Heart right ventricle (tissue), 16 donors: ENCODE data around the gene MYL6. TPM values are rescaled to one million over a fixed set of nuclear protein-coding genes. Genes with fewer than 3 reads are reported as not detected.
A peak's percentile ranks its signal among the peaks of the same experiment; 100 is the strongest.

Experiments used
- ATAC-seq, 8 donors: fragments of 200-7000 bp; cut with Tn5 transposase; one replicate each; pipeline ENCODE4 v1.9.1; 2020; ENCODE audit warnings: mild to moderate bottlenecking in 8 of 8, moderate library complexity in 8 of 8, moderate number of reproducible peaks in 1 of 8
- DNase-seq, 2 donors: peaks; one replicate each; pipeline ENCODE4 v3.0.0-alpha.2; 2020
- H3K27ac ChIP-seq, 10 donors: fragments of 200-600 bp; sonication (generic) in 2 of 10; one replicate each; pipeline versions ENCODE4 v1.5.0 to v1.8.0; 2020 to 2022; ENCODE audit warnings: mild to moderate bottlenecking in 3 of 10
- H3K27me3 ChIP-seq, 7 donors: fragments of 200-600 bp; one replicate each; pipeline ENCODE4 v1.8.0; 2021 to 2022; ENCODE audit warnings: mild to moderate bottlenecking in 2 of 7
- H3K36me3 ChIP-seq, 9 donors: fragments of 200-600 bp; sonication (generic) in 1 of 9; one replicate each; pipeline versions ENCODE4 v1.5.0 to v1.8.0; 2020 to 2022; ENCODE audit warnings: mild to moderate bottlenecking in 2 of 9
- H3K4me1 ChIP-seq, 9 donors: fragments of 200-600 bp; sonication (generic) in 1 of 9; one replicate each; pipeline versions ENCODE4 v1.5.0 to v1.8.0; 2020 to 2022; ENCODE audit warnings: mild to moderate bottlenecking in 4 of 9
- H3K4me3 ChIP-seq, 10 donors: fragments of 200-600 bp; sonication (generic) in 2 of 10; one replicate each; pipeline versions ENCODE4 v1.5.0 to v1.8.0; 2020 to 2022; ENCODE audit warnings: mild to moderate bottlenecking in 7 of 10, moderate library complexity in 2 of 10
- H3K9me3 ChIP-seq, 11 donors: fragments of 200-600 bp in 10 of 11; sonication (generic) in 2 of 11; one replicate each; pipeline versions ENCODE4 v1.5.0 to v1.8.0; 2013 to 2022; ENCODE audit warnings: mild to moderate bottlenecking in 2 of 11, control low read depth in 1 of 11, moderate library complexity in 1 of 11
- CTCF ChIP-seq, 9 donors: fragments of 200-600 bp; sonication (generic) in 2 of 9; IDR thresholded peaks; one replicate each; pipeline versions ENCODE4 v1.5.0 to v1.8.0; 2021 to 2022; ENCODE audit warnings: antibody characterized with exemption in 9 of 9, mild to moderate bottlenecking in 5 of 9, moderate library complexity in 1 of 9
- WGBS, 2 donors: extraction: QIAGEN DNeasy Blood & Tissue Kit; methylation state at CpG; one replicate each; pipeline ENCODE4 v1.1.7; 2013; ENCODE audit warnings: inconsistent platforms in 1 of 2; 5-methylcytosine and 5-hydroxymethylcytosine counted together
- intact Hi-C, 10 donors: fragments of 100-400 bp; cut with DNase I; formaldehyde crosslinking; loops; one replicate each; pipeline versions ENCODE4 v1.11.1 to v1.14.2; 2022
- polyA plus RNA-seq, 2 donors: library from polyadenylated mRNA; stranded (reverse); fragments of 200-250 nt; gene quantifications; one replicate each; pipeline ENCODE4 v1.2.3, GENCODE V29; 2013
- total RNA-seq, 10 donors: library from RNA; stranded (reverse); fragmentation: NEBNext Ultra II Directional in 3 of 10; extraction: Animal tissue kit (Norgen Biotek cat#: 25700) in 3 of 10; gene quantifications; one replicate each; pipeline versions ENCODE4 v1.2.1 to v1.2.4, GENCODE V29; 2021 to 2023
- donor health status: Arrhythmogenic right ventricular cardiomyopathy.
- donor health status: ischemic (EF 13 %, LVEDD 7.1; RV severe dilation, severe dysfunction).
- donor health status: healthy with polysubstance abuse.
- donor health status: DM: no; HTN: yes; CAD: no.
- donor health status: DM: no; HTN: no; CAD: no.
- donor health status: ischemic (EF 25% LVEDD 6.9; RV normal size, moderate dysfunction).
- donor health status: ischemic (EF 25% LVEDD 5.7; RV mildly dilated, moderate dysfunction).
- donor health status: healthy.
- donor health status: DM: yes; HTN: yes; CAD: no.
- donor health status: Ischemic cardiomyopathy.
- donor health status: ischemic (EF 35%, LVEDD 5.7; RV mildly dilated, moderate dysfunction).
- donor health status: nonischemic (EF 11% LVEDD 7.7; RV severe dilation, severe dysfunction).
- donor health status: DM: yes; HTN: yes; CAD: no.
- donor health status: PGD.
- donor health status: ischemic (EF 29% LVEDD 5.4; RV normal size, mild dysfunction).
- donor health status: nonischemic (EF 23%, LVEDD 6.1; RV moderate dilation, normal function).

MYL6 gene
- total and polyA plus RNA-seq, 12 donors: 355 to 2,127 (median 503) TPM

- WGBS, 2 donors: 93 to 94% methylated on average over 14 of the region's 14 CpGs
- intact Hi-C loops: no loop called here
These were observed 20.1 kb upstream of the MYL6 start for GRCh38 chr12:56137853-56138571.

GRCh38 chr12:56141946-56142784 lies 16.0 kb upstream of the MYL6 start:
- WGBS, 2 donors: 89 to 90% methylated on average over 19 of the region's 19 CpGs
- no peak overlapping the region for H3K4me3 ChIP-seq
- H3K36me3 ChIP-seq: peaks cover 0 to 83% (median 57%) of the 10 kb centered on the region in 9 donors
- intact Hi-C loops: loop anchor here in 1 of 10 donors (2.0 kb wide), 1 partner anchor 13 kb away; the partner anchor contains the start of gene ESYT1
- H3K27me3 ChIP-seq: no peaks in the 10 kb centered on the region
- H3K4me1 ChIP-seq: peaks cover 8 to 51% (median 30%) of the 10 kb centered on the region in 9 donors
- H3K27ac ChIP-seq: peak overlapping the region in 8 of 10 donors; percentile 11 to 91 (median 80)
- DNase-seq (no peak), ATAC-seq (peak in 1 of 8 donors; percentile 19)
- H3K9me3 ChIP-seq: no peaks in the 10 kb centered on the region
- no peak for TF ChIP-seq CTCF (IDR thresholded peaks at IDR 0.05)

More at GRCh38 chr12:56137853-56138571, 20.1 kb upstream of the MYL6 start:
- no peak overlapping the region for H3K27ac ChIP-seq
- peaks cover 0 to 100% (median 80%) of the 10 kb centered on the region in 9 donors for H3K36me3 ChIP-seq
- no peaks in the 10 kb centered on the region for H3K9me3 ChIP-seq
- H3K27me3 ChIP-seq: no peaks in the 10 kb centered on the region
- H3K4me1 ChIP-seq: peaks cover 0 to 14% (median 2%) of the 10 kb centered on the region in 9 donors
- TF ChIP-seq CTCF (IDR thresholded peaks at IDR 0.05): no peak
- DNase-seq: no peak
- H3K4me3 ChIP-seq: no peak overlapping the region
- peak in 1 of 8 donors; percentile 27 for ATAC-seq

- peaks cover 0 to 73% (median 48%) of the 10 kb centered on the region in 9 donors for H3K36me3 ChIP-seq
- TF ChIP-seq CTCF (IDR thresholded peaks at IDR 0.05): no peak
- H3K27ac ChIP-seq: peak overlapping the region; percentile 68 to 91 (median 82)
- WGBS, 2 donors: 73 to 76% methylated on average over 4 of the region's 4 CpGs
- no peak overlapping the region for H3K4me3 ChIP-seq
- intact Hi-C loops: loop anchor here in 1 of 10 donors (2.0 kb wide), 1 partner anchor 14 kb away; the partner anchor contains the start of gene ESYT1
- no peaks in the 10 kb centered on the region for H3K27me3 ChIP-seq
- ATAC-seq (no peak), DNase-seq (no peak)
- no peaks in the 10 kb centered on the region for H3K9me3 ChIP-seq
- H3K4me1 ChIP-seq: peaks cover 8 to 55% (median 35%) of the 10 kb centered on the region in 9 donors
These were observed 14.9 kb upstream of the MYL6 start for GRCh38 chr12:56143217-56143616.

- ATAC-seq (peak; percentile 30 to 90 (median 84)), DNase-seq (peak; percentile 46 to 58)
- Histone ChIP-seq H3K36me3 (peaks cover 0 to 66% (median 45%) of the 10 kb centered on the region in 9 donors), H3K27ac (peak overlapping the region; percentile 68 to 91 (median 82)), H3K9me3 (no peaks in the 10 kb centered on the region), H3K4me1 (peaks cover 8 to 55% (median 35%) of the 10 kb centered on the region in 9 donors), H3K4me3 (no peak overlapping the region), H3K27me3 (no peaks in the 10 kb centered on the region)
- TF ChIP-seq CTCF (IDR thresholded peaks at IDR 0.05): no peak
- intact Hi-C loops: loop anchor here in 1 of 10 donors (2.0 kb wide), 1 partner anchor 15 kb away; the partner anchor contains the start of gene ESYT1
- 63 to 64% methylated on average over 8 of the region's 8 CpGs for WGBS, 2 donors
These were observed 14.3 kb upstream of the MYL6 start for GRCh38 chr12:56143870-56144269.
